ENCODE data around the gene NT5C1A. TPM values are rescaled to one million over a fixed set of nuclear protein-coding genes. Genes with fewer than 3 reads are reported as not detected.

NT5C1A gene
- total RNA-seq, 1 experiment from 2014 or later = not detected

DNA sequence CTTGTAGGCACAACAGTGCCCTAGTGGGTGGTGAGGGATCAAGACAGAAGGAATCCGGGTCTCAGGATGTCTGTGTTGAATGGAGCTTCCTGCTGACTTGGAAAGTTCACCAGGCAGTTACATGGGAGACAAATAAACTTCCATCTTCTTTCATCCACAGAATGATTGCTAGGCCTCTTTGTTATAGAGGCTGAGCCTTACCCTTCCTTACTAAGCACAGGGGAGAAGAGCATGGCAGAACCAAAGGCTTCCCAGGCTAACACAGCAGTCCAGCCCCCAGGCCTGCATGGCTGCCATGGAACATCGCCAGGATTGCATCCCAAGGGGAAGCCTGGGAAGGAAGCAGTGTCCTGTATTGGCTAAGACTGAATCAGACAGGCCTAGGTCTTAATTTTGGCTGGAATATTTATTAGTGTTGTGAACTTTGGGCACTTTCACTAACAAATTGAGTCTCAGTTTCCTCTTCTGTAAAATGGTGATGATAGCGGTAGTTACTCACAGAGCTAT is 51.2 kb downstream of the NT5C1A start:
- Mint-ChIP-seq H3K4me3 (ENCODE audit: unreplicated experiment) (no peak overlapping the region), H3K27me3 (ENCODE audit: insufficient read depth, unreplicated experiment) (peaks cover under 1% of the 10 kb centered on the region), H3K9me3 (ENCODE audit: unreplicated experiment) (no peaks in the 10 kb centered on the region), H3K4me1 (ENCODE audit: insufficient read depth, unreplicated experiment) (no peaks in the 10 kb centered on the region), H3K36me3 (ENCODE audit: insufficient read depth, unreplicated experiment) (no peaks in the 10 kb centered on the region), H3K27ac (ENCODE audit: low read depth, unreplicated experiment) (no peak overlapping the region)
- DNase-seq (ENCODE audit: unreplicated experiment) = no peak
- POLR2A ChIA-PET = no interaction called here
- TF ChIP-seq, protein P1, sequence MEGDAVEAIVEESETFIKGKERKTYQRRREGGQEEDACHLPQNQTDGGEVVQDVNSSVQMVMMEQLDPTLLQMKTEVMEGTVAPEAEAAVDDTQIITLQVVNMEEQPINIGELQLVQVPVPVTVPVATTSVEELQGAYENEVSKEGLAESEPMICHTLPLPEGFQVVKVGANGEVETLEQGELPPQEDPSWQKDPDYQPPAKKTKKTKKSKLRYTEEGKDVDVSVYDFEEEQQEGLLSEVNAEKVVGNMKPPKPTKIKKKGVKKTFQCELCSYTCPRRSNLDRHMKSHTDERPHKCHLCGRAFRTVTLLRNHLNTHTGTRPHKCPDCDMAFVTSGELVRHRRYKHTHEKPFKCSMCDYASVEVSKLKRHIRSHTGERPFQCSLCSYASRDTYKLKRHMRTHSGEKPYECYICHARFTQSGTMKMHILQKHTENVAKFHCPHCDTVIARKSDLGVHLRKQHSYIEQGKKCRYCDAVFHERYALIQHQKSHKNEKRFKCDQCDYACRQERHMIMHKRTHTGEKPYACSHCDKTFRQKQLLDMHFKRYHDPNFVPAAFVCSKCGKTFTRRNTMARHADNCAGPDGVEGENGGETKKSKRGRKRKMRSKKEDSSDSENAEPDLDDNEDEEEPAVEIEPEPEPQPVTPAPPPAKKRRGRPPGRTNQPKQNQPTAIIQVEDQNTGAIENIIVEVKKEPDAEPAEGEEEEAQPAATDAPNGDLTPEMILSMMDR (IDR thresholded peaks at IDR 0.05; ENCODE audit: unreplicated experiment) = no peak
- CTCF ChIA-PET = interaction anchor here (0.6 to 1.3 kb wide), 4 partner anchors 15 to 55 kb away, joined by 3 to 9 read pairs (median 3); no protein-coding TSS in a partner anchor
- intact Hi-C loops (cut with micrococcal nuclease) = no loop called here
- no TSS peak for BruUV-seq (replicated peaks)

DNA sequence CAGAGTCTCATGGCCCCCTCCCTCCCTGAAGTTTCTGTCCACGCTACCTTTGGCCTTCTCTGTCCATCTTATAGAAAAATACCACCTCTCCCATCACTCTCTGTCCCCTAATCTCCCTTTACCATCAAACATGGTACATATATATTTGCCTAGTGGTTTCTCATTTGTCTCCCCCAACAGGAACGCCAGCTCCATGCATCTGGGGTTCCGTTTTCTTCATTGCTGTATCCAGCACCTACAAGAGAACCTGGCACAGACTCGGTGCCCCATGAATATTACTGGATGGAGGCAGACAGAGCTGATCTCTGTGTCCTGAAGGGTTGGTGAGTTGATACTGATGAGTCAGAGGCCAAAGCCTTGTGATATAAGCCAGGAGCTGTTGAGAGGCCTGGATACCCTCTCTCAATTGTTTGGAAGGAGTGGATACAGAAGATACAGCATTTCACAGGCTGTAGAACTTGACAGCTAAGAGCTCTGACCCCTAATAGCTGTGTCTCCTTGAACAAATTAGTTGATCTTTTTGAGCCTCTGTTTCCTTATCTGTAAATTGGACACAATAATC is 54.3 kb downstream of the NT5C1A start:
- Mint-ChIP-seq H3K27me3 (ENCODE audit: insufficient read depth, unreplicated experiment) (no peaks in the 10 kb centered on the region), H3K36me3 (ENCODE audit: insufficient read depth, unreplicated experiment) (no peaks in the 10 kb centered on the region), H3K9me3 (ENCODE audit: unreplicated experiment) (no peaks in the 10 kb centered on the region), H3K4me1 (ENCODE audit: insufficient read depth, unreplicated experiment) (no peaks in the 10 kb centered on the region), H3K27ac (ENCODE audit: low read depth, unreplicated experiment) (no peak overlapping the region), H3K4me3 (ENCODE audit: unreplicated experiment) (no peak overlapping the region)
- CTCF ChIA-PET = interaction anchor here (0.6 to 1.2 kb wide), 2 partner anchors 11 to 88 kb away, joined by 3 to 4 read pairs; no protein-coding TSS in a partner anchor
- no peak for DNase-seq (ENCODE audit: unreplicated experiment)
- TF ChIP-seq, protein P1 (IDR thresholded peaks at IDR 0.05; ENCODE audit: unreplicated experiment) = no peak
- no TSS peak for BruUV-seq (replicated peaks)
- POLR2A ChIA-PET = interaction anchor here (0.7 kb wide), 1 partner anchor 9 kb away, joined by 3 read pairs; no protein-coding TSS in a partner anchor
- intact Hi-C loops (cut with micrococcal nuclease) = no loop called here

DNA sequence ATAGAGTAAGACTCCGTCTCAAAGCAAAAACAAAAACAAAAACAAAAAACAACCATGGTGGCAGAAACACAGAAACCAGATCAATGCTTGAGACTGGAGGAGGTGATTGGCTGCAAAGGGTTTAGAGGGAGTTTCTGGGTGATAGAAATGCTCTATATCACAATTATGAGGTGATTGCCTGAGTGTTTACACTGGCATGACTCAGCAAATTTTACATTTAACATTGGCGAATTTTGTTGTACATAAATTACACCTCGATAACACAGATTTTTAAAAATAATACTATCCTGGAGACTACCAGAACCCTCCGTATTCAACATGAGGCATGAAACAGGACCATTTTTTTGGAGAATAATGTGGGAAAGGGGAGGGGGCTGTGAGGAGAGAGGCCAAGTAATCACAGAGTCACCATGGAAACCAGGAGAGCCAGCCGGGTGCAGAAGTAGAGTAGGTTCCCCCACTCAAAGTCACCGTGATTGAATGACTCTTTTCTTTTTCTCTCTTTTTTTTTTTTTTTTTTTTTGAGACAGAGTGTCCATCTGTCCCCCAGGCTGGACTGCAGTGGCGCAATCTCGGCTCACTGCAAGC is 56.7 kb downstream of the NT5C1A start:
- CTCF ChIA-PET = interaction anchor here (1.2 to 1.5 kb wide), 2 partner anchors 9 to 105 kb away, joined by 4 to 9 read pairs; no protein-coding TSS in a partner anchor
- TF ChIP-seq, protein P1 (IDR thresholded peaks at IDR 0.05; ENCODE audit: unreplicated experiment) = no peak
- Mint-ChIP-seq H3K36me3 (ENCODE audit: insufficient read depth, unreplicated experiment) (no peaks in the 10 kb centered on the region), H3K9me3 (ENCODE audit: unreplicated experiment) (no peaks in the 10 kb centered on the region), H3K27me3 (ENCODE audit: insufficient read depth, unreplicated experiment) (no peaks in the 10 kb centered on the region), H3K4me1 (ENCODE audit: insufficient read depth, unreplicated experiment) (no peaks in the 10 kb centered on the region), H3K27ac (ENCODE audit: low read depth, unreplicated experiment) (no peak overlapping the region), H3K4me3 (ENCODE audit: unreplicated experiment) (no peak overlapping the region)
- DNase-seq (ENCODE audit: unreplicated experiment) = no peak
- POLR2A ChIA-PET = no interaction called here
- no TSS peak for BruUV-seq (replicated peaks)
- intact Hi-C loops (cut with micrococcal nuclease) = no loop called here

DNA sequence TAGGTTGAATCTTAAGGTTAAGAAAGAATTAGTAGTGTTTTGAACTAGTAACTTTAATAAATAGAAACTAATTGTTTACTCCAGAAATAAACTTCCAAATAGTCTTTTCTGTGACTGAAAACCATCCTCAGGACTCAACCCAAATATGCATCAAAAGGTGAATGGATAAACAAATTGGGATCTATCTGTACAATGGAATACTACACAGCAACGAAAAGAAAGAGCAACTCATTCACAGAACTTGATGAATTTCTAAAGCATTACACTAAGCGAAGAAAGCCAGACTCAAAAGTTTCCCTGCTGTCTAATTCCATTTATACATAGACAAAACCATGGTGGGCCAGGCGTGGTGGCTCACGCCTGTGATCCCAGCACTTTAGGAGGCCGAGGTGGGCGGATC is 57.4 kb downstream of the NT5C1A start:
- no TSS peak for BruUV-seq (replicated peaks)
- POLR2A ChIA-PET = no interaction called here
- TF ChIP-seq, protein P1 (IDR thresholded peaks at IDR 0.05; ENCODE audit: unreplicated experiment) = no peak
- intact Hi-C loops (cut with micrococcal nuclease) = no loop called here
- no peaks in the 10 kb centered on the region for H3K36me3 Mint-ChIP-seq (ENCODE audit: insufficient read depth, unreplicated experiment)
- no peak for DNase-seq (ENCODE audit: unreplicated experiment)
- no peaks in the 10 kb centered on the region for H3K9me3 Mint-ChIP-seq (ENCODE audit: unreplicated experiment)
- CTCF ChIA-PET = interaction anchor here (1.4 kb wide), 1 partner anchor 39 kb away, joined by 4 read pairs; no protein-coding TSS in a partner anchor
- no peaks in the 10 kb centered on the region for H3K27me3 Mint-ChIP-seq (ENCODE audit: insufficient read depth, unreplicated experiment)
- H3K27ac Mint-ChIP-seq (ENCODE audit: low read depth, unreplicated experiment) = no peak overlapping the region
- H3K4me1 Mint-ChIP-seq (ENCODE audit: insufficient read depth, unreplicated experiment) = no peaks in the 10 kb centered on the region
- H3K4me3 Mint-ChIP-seq (ENCODE audit: unreplicated experiment) = no peak overlapping the region
